DND-41 (cell line): ENCODE measurements around the gene EFHD2.

Experiments
- ATAC-seq: fragments of 200-7000 bp; cut with Tn5 transposase; 3 replicates; pipeline ENCODE4 v1.9.1; 2021; ENCODE audit warnings: low read depth; ENCODE audit not compliant: insufficient read depth
- DNase-seq: peaks from one replicate; pipeline ENCODE4 v3.0.0-alpha.2; 2020
- H2AFZ ChIP-seq: 2 replicates; pipeline ENCODE4 v1.6.0; 2012; ENCODE audit warnings: low read depth, low read length
- H3K27ac ChIP-seq: 2 replicates; pipeline ENCODE4 v1.5.1; 2012; ENCODE audit warnings: low read length, inconsistent platforms
- H3K27me3 ChIP-seq: fragments of 200-600 bp; sonication (generic); 2 replicates; pipeline ENCODE4 v1.6.0; 2012; ENCODE audit warnings: low read length, mild to moderate bottlenecking, inconsistent platforms; ENCODE audit not compliant: insufficient read depth, poor library complexity
- H3K36me3 ChIP-seq: 2 replicates; pipeline ENCODE4 v1.5.1; 2012; ENCODE audit warnings: low read length, inconsistent platforms; ENCODE audit not compliant: insufficient read depth
- H3K4me1 ChIP-seq: 2 replicates; pipeline ENCODE4 v1.5.1; 2012; ENCODE audit warnings: mild to moderate bottlenecking, low read length; ENCODE audit not compliant: insufficient read depth
- H3K4me2 ChIP-seq: 2 replicates; pipeline ENCODE4 v1.6.0; 2012; ENCODE audit warnings: mild to moderate bottlenecking, moderate library complexity, low read length, inconsistent platforms; ENCODE audit not compliant: insufficient read depth
- H3K4me3 ChIP-seq, 2 experiments: fragments of 200-600 bp in 1 of 2; shearing (Covaris generic) in 1 of 2; 2 replicates each; pipeline ENCODE4 v1.5.1; 2012 to 2016; ENCODE audit warnings: inconsistent platforms in 2 of 2, low read length in 2 of 2, mild to moderate bottlenecking in 2 of 2, low read depth in 1 of 2, moderate library complexity in 1 of 2
- H3K79me2 ChIP-seq: 2 replicates; pipeline ENCODE4 v1.6.0; 2012; ENCODE audit warnings: low read length, inconsistent platforms; ENCODE audit not compliant: insufficient read depth
- H3K9ac ChIP-seq: 2 replicates; pipeline ENCODE4 v1.6.0; 2012; ENCODE audit warnings: low read depth, mild to moderate bottlenecking, inconsistent platforms, low read length, moderate library complexity
- H3K9me3 ChIP-seq: 2 replicates; pipeline ENCODE4 v1.5.1; 2012; ENCODE audit warnings: low read length, moderate library complexity, mild to moderate bottlenecking, inconsistent platforms; ENCODE audit not compliant: insufficient read depth, severe bottlenecking
- H4K20me1 ChIP-seq: 2 replicates; pipeline ENCODE4 v1.6.0; 2012; ENCODE audit warnings: low read length; ENCODE audit not compliant: insufficient read depth
- CTCF ChIP-seq: IDR thresholded peaks from 2 replicates; pipeline ENCODE4 v1.5.1; 2012; ENCODE audit warnings: borderline replicate concordance, low read length, moderate library complexity, mild to moderate bottlenecking; ENCODE audit not compliant: poor library complexity, severe bottlenecking; ENCODE audit errors: extremely low read depth
- EZH2 ChIP-seq: IDR thresholded peaks from 3 replicates; pipeline ENCODE4 v1.6.1; 2012; ENCODE audit warnings: borderline replicate concordance, low read depth, mild to moderate bottlenecking, moderate library complexity, low read length, inconsistent platforms; ENCODE audit not compliant: severe bottlenecking

Gene EFHD2

DNA sequence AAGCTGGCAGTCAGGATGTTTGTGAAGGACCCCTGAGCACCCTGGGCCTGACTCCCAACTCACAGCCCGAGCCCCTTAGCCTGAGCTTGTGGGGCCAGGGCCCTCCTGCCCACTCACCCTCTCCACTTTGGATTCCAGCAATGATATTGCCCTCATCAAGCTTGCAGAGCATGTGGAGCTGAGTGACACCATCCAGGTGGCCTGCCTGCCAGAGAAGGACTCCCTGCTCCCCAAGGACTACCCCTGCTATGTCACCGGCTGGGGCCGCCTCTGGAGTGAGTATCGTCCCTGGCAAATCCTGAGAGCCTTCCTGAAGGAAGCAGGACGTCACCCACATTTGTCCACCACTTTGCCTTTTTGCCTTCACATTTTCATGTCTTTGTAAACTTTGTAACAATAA, 33.6 kb downstream of the EFHD2 start:
- H3K9me3 ChIP-seq = no peaks in the 10 kb centered on the region
- H3K79me2 ChIP-seq = no peaks in the 10 kb centered on the region
- no peak overlapping the region for H3K4me2 ChIP-seq
- ATAC-seq (no peak), DNase-seq (no peak)
- 0 out of 2 replicates have a peak, but pooled peaks cover 4% of the 10 kb centered on the region for H4K20me1 ChIP-seq
- TF ChIP-seq CTCF (no peak), EZH2 (no peak)
- H3K4me3 ChIP-seq = no peak overlapping the region
- no peak overlapping the region for H2AFZ ChIP-seq
- H3K4me1 ChIP-seq = no peaks in the 10 kb centered on the region
- no peak overlapping the region for H3K9ac ChIP-seq
- no peak overlapping the region for H3K27ac ChIP-seq
- H3K27me3 ChIP-seq = no peaks in the 10 kb centered on the region
- H3K36me3 ChIP-seq = no peaks in the 10 kb centered on the region

DNA sequence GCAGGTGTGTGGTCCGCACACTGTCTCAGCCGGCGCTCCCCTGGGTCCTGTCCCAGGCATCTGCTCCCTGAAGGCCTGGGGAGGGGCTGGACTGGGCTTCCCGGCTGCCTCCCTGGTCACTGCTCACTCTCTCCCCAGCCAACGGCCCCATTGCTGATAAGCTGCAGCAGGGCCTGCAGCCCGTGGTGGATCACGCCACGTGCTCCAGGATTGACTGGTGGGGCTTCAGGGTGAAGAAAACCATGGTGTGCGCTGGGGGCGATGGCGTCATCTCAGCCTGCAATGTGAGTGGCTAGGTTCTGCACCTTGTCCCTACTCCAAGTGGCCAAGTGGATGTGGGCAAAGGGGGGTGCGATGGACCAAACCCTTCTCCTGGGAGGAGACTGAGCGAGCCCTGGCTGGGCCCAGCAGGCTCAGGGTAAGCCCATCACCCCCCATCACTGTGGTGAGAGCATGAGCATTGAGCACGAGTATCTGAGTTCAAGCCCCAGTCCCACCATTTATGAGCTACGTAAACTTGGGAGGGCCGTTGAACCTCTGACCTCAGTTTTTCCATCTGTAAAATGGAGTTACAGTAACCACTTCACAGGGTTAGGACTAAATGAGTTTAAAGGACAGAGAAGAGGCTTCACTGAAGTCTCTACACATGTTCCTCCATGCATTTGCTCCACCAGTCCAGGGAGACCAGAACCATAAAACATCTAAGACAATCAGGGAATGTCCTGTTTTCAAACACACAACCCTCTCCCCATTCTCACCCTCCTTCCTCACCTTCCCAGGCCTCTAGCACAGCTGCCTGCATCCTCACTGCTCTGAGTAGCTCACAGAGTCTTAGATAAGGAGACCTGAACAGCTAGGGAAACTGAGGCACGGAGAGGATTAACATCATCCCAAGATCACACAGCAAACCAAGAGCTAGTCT, 35.0 kb downstream of the EFHD2 start:
- no peaks in the 10 kb centered on the region for H3K9me3 ChIP-seq

DNA sequence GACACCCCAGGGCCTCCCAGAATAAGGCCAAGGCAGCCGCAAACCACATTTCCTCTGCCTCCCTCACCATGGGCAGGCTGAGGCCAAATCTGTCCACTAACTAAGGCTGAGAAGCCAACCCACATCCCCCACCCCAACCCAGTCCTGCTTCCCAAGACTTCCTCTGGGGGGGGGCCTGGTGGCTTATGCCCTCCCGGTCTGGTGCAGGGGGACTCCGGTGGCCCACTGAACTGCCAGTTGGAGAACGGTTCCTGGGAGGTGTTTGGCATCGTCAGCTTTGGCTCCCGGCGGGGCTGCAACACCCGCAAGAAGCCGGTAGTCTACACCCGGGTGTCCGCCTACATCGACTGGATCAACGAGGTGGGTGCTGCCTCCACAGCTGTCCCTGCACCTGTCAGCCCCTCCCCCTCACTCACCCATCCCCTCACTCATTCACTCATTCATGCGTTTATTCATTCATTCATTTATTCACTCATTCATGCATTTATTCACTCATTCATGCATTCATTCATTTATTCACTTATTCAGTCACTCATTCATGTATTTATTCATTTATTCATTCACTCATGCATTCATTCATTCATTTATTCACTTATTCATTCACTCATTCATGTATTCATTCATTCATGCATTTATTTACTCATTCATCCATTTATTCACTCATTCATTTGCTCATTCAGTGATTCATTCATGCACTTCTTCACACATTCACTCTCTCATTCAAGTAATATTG, 35.9 kb downstream of the EFHD2 start:
- Histone ChIP-seq H3K9me3 (no peaks in the 10 kb centered on the region), H3K79me2 (no peaks in the 10 kb centered on the region), H3K27ac (no peak overlapping the region), H3K27me3 (no peaks in the 10 kb centered on the region), H3K9ac (no peak overlapping the region), H3K4me1 (no peaks in the 10 kb centered on the region), H2AFZ (no peak overlapping the region), H3K4me3 (no peak overlapping the region), H4K20me1 (0 out of 2 replicates have a peak, but pooled peaks cover 4% of the 10 kb centered on the region), H3K36me3 (no peaks in the 10 kb centered on the region), H3K4me2 (no peak overlapping the region)
- DNase-seq = no peak
- TF ChIP-seq EZH2 (no peak), CTCF (no peak)
- ATAC-seq = no peak

More for the DNA sequence above, 35.0 kb downstream of the EFHD2 start:
- no peaks in the 10 kb centered on the region for H3K36me3 ChIP-seq
- ATAC-seq (no peak), DNase-seq (no peak)
- H3K4me2 ChIP-seq = no peak overlapping the region
- H3K27ac ChIP-seq = no peak overlapping the region
- no peaks in the 10 kb centered on the region for H3K4me1 ChIP-seq
- no peak overlapping the region for H3K4me3 ChIP-seq
- no peak for TF ChIP-seq CTCF
- no peak for TF ChIP-seq EZH2
- no peak overlapping the region for H3K9ac ChIP-seq
- no peak overlapping the region for H2AFZ ChIP-seq
- no peaks in the 10 kb centered on the region for H3K79me2 ChIP-seq
- H3K27me3 ChIP-seq = no peaks in the 10 kb centered on the region
- H4K20me1 ChIP-seq = 0 out of 2 replicates have a peak, but pooled peaks cover 4% of the 10 kb centered on the region
